Right atrium auricular region (tissue), 2 donors: ENCODE measurements around the gene PAX8. TPM values are rescaled to one million over a fixed set of nuclear protein-coding genes. Genes with fewer than 3 reads are reported as not detected.

Experiments
- DNase-seq: peaks from one replicate; pipeline ENCODE4 v3.0.0-alpha.2; 2019; ENCODE audit warnings: low spot score
- H3K27ac ChIP-seq, 2 donors: fragments of 200-600 bp; sonication (generic); 1 replicate in 1 of 2; 2 replicates in 1 of 2; pipeline ENCODE4 v1.5.1; 2016 to 2019
- H3K27me3 ChIP-seq, 2 donors: fragments of 200-600 bp; sonication (generic); one replicate each; pipeline versions ENCODE4 v1.5.1 to v1.6.0; 2017 to 2019
- H3K36me3 ChIP-seq: fragments of 200-600 bp; sonication (generic); one replicate; pipeline ENCODE4 v1.5.1; 2016
- H3K4me1 ChIP-seq, 2 donors: fragments of 200-600 bp; sonication (generic); one replicate each; pipeline versions ENCODE4 v1.5.1 to v1.6.0; 2017 to 2019
- H3K4me3 ChIP-seq, 2 donors: fragments of 200-600 bp; sonication (generic); 1 replicate in 1 of 2; 2 replicates in 1 of 2; pipeline ENCODE4 v1.5.1; 2017 to 2019; ENCODE audit warnings: mild to moderate bottlenecking in 1 of 2, moderate library complexity in 1 of 2
- H3K9me3 ChIP-seq, 2 donors: fragments of 200-600 bp; sonication (generic); one replicate each; pipeline ENCODE4 v1.5.1; 2019
- CTCF ChIP-seq, 2 donors: fragments of 200-600 bp; sonication (generic); IDR thresholded peaks; one replicate each; pipeline ENCODE4 v1.5.1; 2019; ENCODE audit warnings: antibody characterized with exemption in 2 of 2
- total RNA-seq, 2 donors: library from RNA; depleted of rRNA; stranded (reverse); fragments of >200 nt; gene quantifications; one replicate each; pipeline ENCODE4 v1.1.0, GENCODE V29; 2016

PAX8 gene
- total RNA-seq, 2 donors from 2014 or later, result 0.37 to 1.2 TPM

GRCh38 chr2:113183703-113184102 lies 95.0 kb downstream of the PAX8 start:
- no peak overlapping the region for H3K27ac ChIP-seq
- no peaks in the 10 kb centered on the region for H3K36me3 ChIP-seq
- H3K4me1 ChIP-seq, result no peaks in the 10 kb centered on the region
- H3K4me3 ChIP-seq, result no peak overlapping the region
- no peak for DNase-seq
- no peaks in the 10 kb centered on the region for H3K9me3 ChIP-seq
- TF ChIP-seq CTCF (IDR thresholded peaks at IDR 0.05), result no peak
- H3K27me3 ChIP-seq, result no peaks in the 10 kb centered on the region

GRCh38 chr2:113183264-113183663 lies 95.5 kb downstream of the PAX8 start:
- no peaks in the 10 kb centered on the region for H3K4me1 ChIP-seq

GRCh38 chr2:113182471-113183260 lies 96.1 kb downstream of the PAX8 start:
- no peak overlapping the region for H3K27ac ChIP-seq
- no peak overlapping the region for H3K4me3 ChIP-seq
- no peak for TF ChIP-seq CTCF (IDR thresholded peaks at IDR 0.05)
- H3K36me3 ChIP-seq, result no peaks in the 10 kb centered on the region
- H3K9me3 ChIP-seq, result no peaks in the 10 kb centered on the region
- no peak for DNase-seq
- no peaks in the 10 kb centered on the region for H3K27me3 ChIP-seq
- H3K4me1 ChIP-seq, result no peaks in the 10 kb centered on the region

More at GRCh38 chr2:113183264-113183663, 95.5 kb downstream of the PAX8 start:
- H3K36me3 ChIP-seq, result no peaks in the 10 kb centered on the region
- H3K27ac ChIP-seq, result no peak overlapping the region
- no peak for DNase-seq
- no peaks in the 10 kb centered on the region for H3K9me3 ChIP-seq
- no peaks in the 10 kb centered on the region for H3K27me3 ChIP-seq
- no peak for TF ChIP-seq CTCF (IDR thresholded peaks at IDR 0.05)
- H3K4me3 ChIP-seq, result no peak overlapping the region

- TF ChIP-seq CTCF (IDR thresholded peaks at IDR 0.05), result no peak
- H3K4me3 ChIP-seq, result no peak overlapping the region
- no peak overlapping the region for H3K27ac ChIP-seq
- no peaks in the 10 kb centered on the region for H3K4me1 ChIP-seq
- H3K27me3 ChIP-seq, result no peaks in the 10 kb centered on the region
- H3K9me3 ChIP-seq, result no peaks in the 10 kb centered on the region
- no peaks in the 10 kb centered on the region for H3K36me3 ChIP-seq
- no peak for DNase-seq
Observed at GRCh38 chr2:113181258-113182051, 97.3 kb downstream of the PAX8 start.

GRCh38 chr2:113180131-113180946 lies 98.4 kb downstream of the PAX8 start:
- Histone ChIP-seq H3K27me3 (no peaks in the 10 kb centered on the region), H3K4me1 (no peaks in the 10 kb centered on the region), H3K27ac (no peak overlapping the region), H3K36me3 (no peaks in the 10 kb centered on the region), H3K9me3 (no peaks in the 10 kb centered on the region), H3K4me3 (no peak overlapping the region)
- no peak for DNase-seq
- TF ChIP-seq CTCF (IDR thresholded peaks at IDR 0.05), result no peak
